Tibial nerve (tissue), 4 donors: ENCODE data around the gene PARD6B.

Experiments used
- CTCF ChIP-seq, 5 experiments: fragments of 200-600 bp in 3 of 5; fragments of 450-650 bp in 2 of 5; sonication (generic) in 3 of 5; IDR thresholded peaks; one replicate each; pipeline ENCODE4 v1.5.1; 2016 to 2019; ENCODE audit warnings: antibody characterized with exemption in 5 of 5, mild to moderate bottlenecking in 3 of 5, moderate library complexity in 2 of 5
- EP300 ChIP-seq, 2 donors: sonication (generic); formaldehyde crosslinking; IDR thresholded peaks; one replicate each; pipeline ENCODE4 v1.6.1; 2017; ENCODE audit warnings: antibody characterized with exemption in 2 of 2, mild to moderate bottlenecking in 1 of 2

- TF ChIP-seq CTCF (IDR thresholded peaks at IDR 0.05), result no peak
- no peak for TF ChIP-seq EP300 (IDR thresholded peaks at IDR 0.05)
Measured at GRCh38 chr20:50728486-50728980, 2.8 kb upstream of the PARD6B start.
